Thyroid gland (tissue), 4 donors: Measurements from ENCODE around the gene OBSCN.

Source experiments
- CTCF ChIP-seq, 6 experiments: fragments of 200-600 bp in 3 of 6; fragments of 450-650 bp in 3 of 6; sonication (generic) in 3 of 6; IDR thresholded peaks; one replicate each; pipeline ENCODE4 v1.5.1; 2016 to 2019; ENCODE audit warnings: antibody characterized with exemption in 6 of 6, mild to moderate bottlenecking in 2 of 6, inconsistent platforms in 1 of 6, moderate library complexity in 1 of 6
- POLR2A ChIP-seq, 2 donors: fragments of 450-650 bp; IDR thresholded peaks; one replicate each; pipeline ENCODE4 v1.6.1; 2017; ENCODE audit warnings: antibody characterized with exemption in 2 of 2, mild to moderate bottlenecking in 2 of 2, moderate library complexity in 1 of 2

GRCh38 chr1:228207381-228207810 is 448 bp upstream of the OBSCN start:
- no peak for TF ChIP-seq POLR2A (IDR thresholded peaks at IDR 0.05)
- no peak for TF ChIP-seq CTCF (IDR thresholded peaks at IDR 0.05)
